Measurements from ENCODE around the gene AK4.

Gene AK4

DNA sequence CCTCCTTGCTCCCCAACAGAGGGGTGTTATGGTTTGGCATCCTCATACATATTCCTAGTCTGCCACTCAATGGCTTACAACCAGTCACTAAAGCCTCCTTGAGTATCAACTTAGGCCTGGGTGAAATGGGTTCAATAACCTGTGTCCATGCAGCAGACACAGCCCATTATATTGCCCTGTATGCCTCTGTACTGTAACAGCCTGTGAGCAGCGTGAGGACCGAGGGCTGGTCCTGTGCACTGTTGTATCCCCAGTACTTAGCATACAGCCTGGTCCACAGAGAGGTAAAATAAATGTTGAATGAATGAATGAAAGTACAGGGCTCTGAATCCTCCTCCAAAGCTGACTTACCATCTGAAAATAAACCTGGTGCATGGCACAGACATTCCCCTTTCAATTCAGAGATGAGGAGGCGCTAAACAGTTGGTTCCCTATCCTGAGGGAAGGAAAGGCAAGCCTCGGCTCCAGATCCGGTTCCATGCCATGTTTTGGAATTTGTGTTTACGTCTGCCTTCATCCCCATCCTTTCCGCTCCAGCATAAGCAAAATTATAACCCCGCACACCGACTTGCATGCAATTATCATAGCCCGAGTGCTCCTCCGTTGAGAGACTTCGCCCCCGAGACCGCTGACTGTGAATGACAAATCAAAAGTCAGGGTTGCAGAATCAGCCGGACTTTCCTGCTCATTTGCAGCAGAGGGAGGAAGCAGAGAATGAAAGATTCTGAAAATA, 116.4 kb downstream of the AK4 start:
- DNase-seq (ENCODE audit: extremely low spot score, insufficient read length, low read depth) (no peak), FAIRE-seq (no peak)

DNA sequence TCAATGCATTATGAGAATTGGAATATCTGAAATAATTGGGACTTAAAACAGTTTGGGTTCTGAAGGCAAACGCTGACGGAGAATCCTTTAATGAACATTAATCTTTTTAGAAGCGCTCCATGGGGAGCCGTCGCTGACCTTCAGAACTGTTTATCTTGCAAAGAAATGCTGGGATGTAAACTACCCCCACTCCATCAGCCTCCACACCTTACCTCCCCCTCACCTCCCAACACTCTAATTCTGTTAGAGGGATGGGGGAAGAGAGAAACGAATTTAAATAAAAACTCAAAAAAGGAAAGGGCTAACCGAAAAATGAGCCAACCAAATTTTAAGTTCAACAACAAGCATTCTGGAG, 117.3 kb downstream of the AK4 start:
- FAIRE-seq, result no peak
- no peak for DNase-seq (ENCODE audit: extremely low spot score, insufficient read length, low read depth)

DNA sequence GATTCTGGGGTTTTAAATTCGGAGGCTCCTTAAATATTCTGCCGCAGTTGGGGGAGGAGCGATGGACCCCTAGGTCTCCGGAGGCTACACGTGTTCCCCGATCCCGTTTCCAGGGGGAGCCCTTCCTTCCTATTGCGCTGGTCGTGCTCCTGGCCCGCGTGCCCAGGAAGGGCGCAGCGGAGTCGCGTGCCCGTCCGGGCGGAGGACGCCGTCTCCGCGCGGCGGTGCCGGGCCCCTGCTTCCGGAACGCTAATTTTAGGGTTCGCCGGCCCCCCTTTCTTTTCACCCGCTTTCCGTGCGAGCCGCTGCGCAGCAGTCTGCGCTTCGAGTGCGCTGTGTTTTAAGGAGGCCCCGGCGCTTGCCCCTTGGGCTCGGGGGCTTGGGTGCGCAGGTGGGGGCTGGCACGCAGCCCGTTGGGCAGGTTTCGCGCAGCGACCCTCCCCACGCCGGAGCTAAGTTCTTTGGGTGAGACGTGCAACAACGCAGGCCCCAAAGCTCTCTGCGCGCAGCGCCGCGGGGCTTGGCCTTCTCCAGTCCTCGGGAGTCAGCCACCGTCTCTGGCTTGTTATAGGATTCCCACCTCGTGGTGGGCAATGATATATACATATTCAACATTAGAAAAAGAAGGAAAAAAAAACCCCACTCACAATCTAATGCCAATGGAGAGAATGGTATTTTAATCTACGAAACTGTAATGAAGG, 117.8 kb downstream of the AK4 start:
- FAIRE-seq (peak; percentile 5), DNase-seq (ENCODE audit: extremely low spot score, insufficient read length, low read depth) (no peak)

DNA sequence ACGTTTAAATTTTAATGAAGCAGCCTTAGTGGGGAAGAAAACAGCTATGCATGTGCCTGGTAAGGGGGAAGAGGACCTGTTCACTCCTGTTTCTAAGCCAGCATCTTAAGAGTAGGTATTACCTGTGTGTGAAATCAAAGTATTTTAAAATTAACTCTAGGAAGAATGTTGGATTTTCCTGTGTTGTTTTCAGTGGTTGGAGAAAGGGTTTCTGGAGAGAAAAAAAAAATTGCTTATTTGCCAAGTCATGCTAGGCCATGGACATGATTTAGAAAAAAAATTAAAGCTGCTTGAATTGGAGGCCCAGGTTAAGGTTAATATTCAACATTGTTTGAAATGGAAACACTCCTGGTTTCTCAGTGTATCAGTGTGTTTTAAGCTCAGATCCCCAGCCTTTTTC, 118.5 kb downstream of the AK4 start:
- FAIRE-seq (no peak), DNase-seq (ENCODE audit: extremely low spot score, insufficient read length, low read depth) (no peak)

DNA sequence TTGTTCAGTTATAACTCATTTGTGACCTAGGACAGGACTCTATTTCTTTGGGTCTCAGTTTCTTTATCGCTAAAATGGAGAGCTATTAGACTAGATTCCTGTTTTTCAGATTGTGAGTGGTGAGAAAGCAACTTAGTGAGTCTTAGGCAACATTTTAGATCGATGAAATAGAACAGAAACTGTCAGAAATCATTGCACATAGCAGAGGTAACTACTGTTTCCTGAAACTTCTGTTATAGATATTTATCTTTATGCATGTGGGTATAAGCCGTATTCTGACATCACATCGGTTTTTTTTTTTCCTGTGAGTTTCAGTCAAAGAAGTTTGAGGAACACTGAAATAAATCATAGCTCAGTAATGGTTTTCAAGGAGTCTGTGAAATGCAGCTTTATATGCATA, 119.3 kb downstream of the AK4 start:
- FAIRE-seq (no peak), DNase-seq (ENCODE audit: extremely low spot score, insufficient read length, low read depth) (no peak)

DNA sequence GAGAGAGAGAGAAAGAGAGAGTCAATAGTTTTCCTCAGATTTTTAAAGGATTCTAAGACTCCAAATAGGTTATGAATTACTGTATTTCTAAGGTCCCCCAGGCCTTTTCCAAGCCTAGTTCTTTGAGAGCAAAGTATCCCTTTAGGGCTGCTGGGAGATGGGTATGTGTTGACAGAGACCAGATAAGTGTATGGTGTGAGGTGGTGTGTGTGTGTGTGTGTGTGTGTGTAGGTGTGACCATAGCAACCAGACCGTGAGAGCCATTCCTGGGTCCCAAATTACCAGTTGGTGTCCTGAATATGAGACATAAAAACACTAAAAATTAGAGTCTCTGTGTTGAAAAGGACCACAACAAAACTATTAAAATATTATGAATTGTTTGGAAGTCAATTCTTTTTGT, 119.7 kb downstream of the AK4 start:
- FAIRE-seq, result no peak
- DNase-seq (ENCODE audit: extremely low spot score, insufficient read length, low read depth), result no peak

DNA sequence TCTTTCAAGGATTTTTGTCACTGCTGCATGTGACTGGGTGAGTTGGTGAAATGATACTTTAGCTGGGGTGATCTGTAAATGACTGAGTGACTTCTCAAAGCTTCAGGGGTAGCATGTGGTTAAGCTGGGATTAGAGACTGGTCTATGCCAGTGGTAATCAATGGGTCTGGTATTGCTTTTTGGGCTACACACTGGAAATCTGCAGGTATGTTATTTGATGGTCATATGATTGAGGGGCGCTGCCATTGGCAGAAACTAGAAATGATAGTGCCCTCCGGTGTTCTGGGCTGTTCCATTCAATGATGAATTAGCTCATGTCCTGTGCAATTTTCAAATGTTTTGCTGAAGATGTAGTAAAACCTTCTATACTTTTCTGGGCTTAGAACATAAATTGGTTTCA, 121.6 kb downstream of the AK4 start:
- FAIRE-seq (no peak), DNase-seq (ENCODE audit: extremely low spot score, insufficient read length, low read depth) (no peak)

DNA sequence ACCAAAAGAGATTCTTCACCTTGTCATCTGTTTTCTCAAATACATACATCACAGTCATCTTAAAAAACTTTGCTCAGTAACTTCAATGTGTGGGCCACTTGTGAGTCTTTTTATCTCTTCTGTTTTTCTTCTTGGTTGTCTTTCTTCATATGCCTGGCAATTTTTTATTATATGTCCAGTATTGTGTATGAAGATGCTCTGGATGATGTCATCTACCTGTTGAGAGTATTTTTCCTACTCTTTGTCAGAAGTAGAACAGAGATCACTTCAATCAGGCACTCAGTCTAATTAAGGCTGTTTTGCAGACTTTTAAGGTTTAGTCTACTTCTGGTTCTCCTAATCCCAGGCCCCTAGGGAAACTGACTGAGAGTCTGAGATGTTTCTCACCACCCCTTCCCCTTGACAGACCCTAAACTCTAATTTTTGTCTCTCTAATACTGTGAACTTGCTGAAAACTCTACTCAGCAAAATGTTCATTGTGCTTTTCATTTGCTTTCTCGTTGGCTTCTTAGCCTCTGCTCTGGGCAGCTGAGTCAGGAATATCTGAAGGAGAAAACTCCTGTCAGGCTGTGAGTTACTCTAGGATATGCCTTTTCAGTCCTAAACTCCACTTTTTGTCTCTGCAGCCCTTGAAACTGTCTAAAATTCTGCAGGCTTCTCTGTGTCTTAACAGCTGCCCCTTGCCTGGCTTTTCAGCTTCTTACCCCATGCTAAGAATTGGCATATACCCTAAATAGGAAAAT, 128.4 kb downstream of the AK4 start:
- no peak for DNase-seq (ENCODE audit: extremely low spot score, insufficient read length, low read depth)
- no peak for FAIRE-seq

DNA sequence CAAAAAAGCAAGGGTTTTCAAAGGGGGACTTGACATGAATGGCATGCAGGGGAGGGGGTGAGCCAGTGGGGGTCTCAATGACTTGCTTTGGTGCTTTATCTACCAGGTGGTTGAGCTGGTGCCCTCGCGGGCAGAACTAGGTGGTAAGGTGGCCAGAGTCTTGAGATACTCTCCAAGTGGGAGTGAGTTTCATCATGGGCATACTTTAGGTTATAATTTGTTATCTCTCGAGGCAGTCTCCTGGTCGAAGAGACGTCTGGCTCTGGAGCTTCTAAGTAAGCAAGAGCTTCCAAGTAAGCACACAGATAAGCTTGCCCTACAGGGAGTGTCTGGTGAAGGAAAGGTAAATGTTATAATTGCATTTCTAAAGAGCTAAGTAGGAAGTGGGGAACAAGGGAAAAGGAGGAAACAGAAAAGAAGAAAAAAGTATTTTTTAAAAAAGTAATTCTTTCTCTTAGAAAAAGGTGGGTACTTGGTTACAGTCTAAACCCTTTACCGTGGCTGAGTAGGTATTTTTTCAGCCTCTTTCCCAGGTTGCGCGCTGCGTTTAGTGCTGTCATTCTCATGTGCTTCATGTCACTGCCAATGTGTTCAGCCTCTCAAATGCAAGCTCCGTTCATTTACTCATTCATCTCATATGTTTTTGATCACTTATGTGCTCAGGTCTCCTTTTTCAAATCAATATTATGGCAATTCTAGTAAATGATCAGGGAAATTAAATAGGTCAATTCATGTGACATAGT, 129.8 kb downstream of the AK4 start:
- FAIRE-seq, result no peak
- DNase-seq (ENCODE audit: extremely low spot score, insufficient read length, low read depth), result no peak

DNA sequence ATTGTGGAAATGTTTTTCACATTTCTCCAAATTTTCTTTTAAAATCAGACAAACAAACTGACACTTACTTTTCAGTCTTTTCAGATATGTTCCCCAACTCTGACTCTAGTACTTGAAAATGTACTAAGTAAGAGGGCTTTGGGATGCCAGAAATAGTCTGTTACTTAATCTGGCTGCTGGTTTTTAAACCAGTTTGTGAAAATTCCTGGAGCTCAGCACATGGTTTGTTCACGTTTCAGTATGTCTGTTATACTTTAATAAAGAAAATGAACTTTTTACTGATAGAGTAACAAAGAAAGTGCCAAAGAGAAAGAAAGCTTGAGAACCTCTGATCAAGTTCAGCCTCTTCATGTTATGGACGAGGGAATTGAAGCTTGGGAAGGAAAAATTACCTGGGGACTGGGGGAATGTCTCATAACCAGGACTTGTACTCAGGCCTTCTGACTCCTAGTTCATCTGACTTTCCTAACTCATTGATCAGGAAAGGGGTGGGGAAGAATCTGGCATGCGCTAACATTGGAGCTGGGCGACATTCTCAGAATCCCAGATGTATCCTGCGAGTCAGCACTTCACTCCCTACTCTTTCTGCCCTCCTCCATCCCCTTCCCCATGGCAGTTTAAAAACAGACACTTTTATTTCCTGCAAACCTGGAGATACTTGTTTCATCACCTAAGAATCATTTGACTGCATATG, 130.5 kb downstream of the AK4 start:
- no peak for FAIRE-seq

DNA sequence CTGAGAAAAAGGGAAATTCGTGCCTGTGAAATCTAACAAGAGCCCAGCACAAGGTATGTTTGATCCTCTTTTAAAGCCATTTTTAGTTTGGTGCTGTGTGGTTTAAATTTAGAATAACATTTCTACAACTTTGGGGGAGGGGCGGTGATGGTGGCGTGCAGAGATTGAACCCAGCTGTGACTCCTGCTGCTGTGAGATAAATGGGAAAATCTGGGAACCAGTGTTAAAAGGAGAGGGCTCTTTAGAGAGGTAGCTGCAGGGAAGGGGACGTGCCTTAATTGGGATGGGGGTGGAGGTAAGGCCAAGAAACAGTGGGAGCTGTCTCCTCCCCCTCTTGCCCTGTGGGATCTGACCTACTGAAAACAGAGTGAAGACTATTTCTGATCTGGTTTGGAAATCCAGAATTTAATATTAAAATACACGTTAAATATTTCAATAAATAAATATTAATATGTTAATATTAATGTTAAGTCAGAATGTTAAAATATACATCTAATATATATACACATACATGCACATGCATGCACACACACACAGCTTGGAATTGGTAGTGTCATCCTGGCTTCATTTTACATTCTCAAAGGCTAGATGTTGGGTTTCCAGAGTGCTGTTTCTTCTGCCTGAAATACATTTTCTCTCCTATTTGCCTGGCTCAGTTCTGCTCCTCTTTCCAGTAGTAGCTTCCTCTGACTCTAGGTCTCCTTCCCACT, 131.2 kb downstream of the AK4 start:
- FAIRE-seq (no peak), DNase-seq (ENCODE audit: extremely low spot score, insufficient read length, low read depth) (no peak)

More for the DNA sequence above, 130.5 kb downstream of the AK4 start:
- no peak for DNase-seq (ENCODE audit: extremely low spot score, insufficient read length, low read depth)
